Measurements from ENCODE around the gene ECHS1.
"Not testable (repeated sequence)": the region's sequence is repeated elsewhere in the genome, so short reads cannot be mapped to it uniquely, and the experiment has no call there.

The ECHS1 gene

GRCh38 chr10:133324198-133324792 is 48.9 kb downstream of the ECHS1 start:
- DNase-seq, result peak in 1 of 2 donors; percentile 27

- DNase-seq, result not testable (repeated sequence)
Measured at GRCh38 chr10:133322064-133322709, 51.0 kb downstream of the ECHS1 start.

GRCh38 chr10:133320852-133321422 is 52.2 kb downstream of the ECHS1 start:
- peak in 1 of 2 donors; percentile 16 for DNase-seq

GRCh38 chr10:133318494-133319127 is 54.5 kb downstream of the ECHS1 start:
- DNase-seq, result peak; percentile 41 to 66

- DNase-seq, result no peak
Measured at GRCh38 chr10:133316732-133317131, 56.4 kb downstream of the ECHS1 start.

GRCh38 chr10:133316266-133316665 is 56.9 kb downstream of the ECHS1 start:
- no peak for DNase-seq

- peak in 1 of 2 donors; percentile 19 for DNase-seq
Measured at GRCh38 chr10:133315847-133316246, 57.3 kb downstream of the ECHS1 start.

- DNase-seq, result no peak
Measured at GRCh38 chr10:133314911-133315310, 58.2 kb downstream of the ECHS1 start.

- DNase-seq, result no peak
Measured at GRCh38 chr10:133313192-133313591, 60.0 kb downstream of the ECHS1 start.

GRCh38 chr10:133312769-133313145 is 60.4 kb downstream of the ECHS1 start:
- no peak for DNase-seq

Data from inflammatory macrophage (primary cell).